ENCODE results near the gene RHOBTB1. TPM values are rescaled to one million over a fixed set of nuclear protein-coding genes. Genes with fewer than 3 reads are reported as not detected.

The RHOBTB1 gene
- total and polyA plus RNA-seq, 2 experiments from 2014 or later: 4.6 to 13.2 TPM

DNA sequence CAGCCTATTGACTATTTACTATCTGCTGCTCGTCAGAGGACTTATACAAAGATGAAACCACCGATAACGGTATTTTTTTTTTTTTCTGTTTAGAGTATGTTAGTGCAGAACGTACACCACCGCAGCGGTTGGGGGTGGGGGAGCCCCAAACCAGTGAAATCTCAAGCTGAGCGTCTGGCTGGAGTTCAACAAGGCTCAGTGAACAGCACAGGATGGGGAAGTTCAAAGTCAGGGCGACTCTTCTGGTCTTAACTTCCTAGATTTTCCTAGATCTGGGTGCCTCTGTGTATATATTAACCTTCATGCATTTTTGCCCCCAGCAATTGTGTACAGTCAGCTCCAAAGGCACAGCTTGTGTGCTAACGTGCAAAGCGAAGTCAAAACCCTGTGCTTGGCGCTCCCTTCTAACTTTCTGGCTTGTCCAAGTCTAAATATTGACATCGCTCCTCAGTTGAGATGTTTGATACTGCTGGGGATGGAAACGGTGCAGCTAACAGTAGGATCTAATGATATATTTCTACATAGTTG is 1.1 kb downstream of the RHOBTB1 start (continued):
- TF ChIP-seq, protein P1, sequence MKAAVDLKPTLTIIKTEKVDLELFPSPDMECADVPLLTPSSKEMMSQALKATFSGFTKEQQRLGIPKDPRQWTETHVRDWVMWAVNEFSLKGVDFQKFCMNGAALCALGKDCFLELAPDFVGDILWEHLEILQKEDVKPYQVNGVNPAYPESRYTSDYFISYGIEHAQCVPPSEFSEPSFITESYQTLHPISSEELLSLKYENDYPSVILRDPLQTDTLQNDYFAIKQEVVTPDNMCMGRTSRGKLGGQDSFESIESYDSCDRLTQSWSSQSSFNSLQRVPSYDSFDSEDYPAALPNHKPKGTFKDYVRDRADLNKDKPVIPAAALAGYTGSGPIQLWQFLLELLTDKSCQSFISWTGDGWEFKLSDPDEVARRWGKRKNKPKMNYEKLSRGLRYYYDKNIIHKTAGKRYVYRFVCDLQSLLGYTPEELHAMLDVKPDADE (IDR thresholded peaks at IDR 0.05): no peak
- TF ChIP-seq EZH2 (IDR thresholded peaks at IDR 0.05; ENCODE audit: low read depth, unreplicated experiment) (no peak), CREB1 (CRISPR knock-in tag; IDR thresholded peaks at IDR 0.05; ENCODE audit: low read depth) (no peak)
- TF ChIP-seq, protein P2, sequence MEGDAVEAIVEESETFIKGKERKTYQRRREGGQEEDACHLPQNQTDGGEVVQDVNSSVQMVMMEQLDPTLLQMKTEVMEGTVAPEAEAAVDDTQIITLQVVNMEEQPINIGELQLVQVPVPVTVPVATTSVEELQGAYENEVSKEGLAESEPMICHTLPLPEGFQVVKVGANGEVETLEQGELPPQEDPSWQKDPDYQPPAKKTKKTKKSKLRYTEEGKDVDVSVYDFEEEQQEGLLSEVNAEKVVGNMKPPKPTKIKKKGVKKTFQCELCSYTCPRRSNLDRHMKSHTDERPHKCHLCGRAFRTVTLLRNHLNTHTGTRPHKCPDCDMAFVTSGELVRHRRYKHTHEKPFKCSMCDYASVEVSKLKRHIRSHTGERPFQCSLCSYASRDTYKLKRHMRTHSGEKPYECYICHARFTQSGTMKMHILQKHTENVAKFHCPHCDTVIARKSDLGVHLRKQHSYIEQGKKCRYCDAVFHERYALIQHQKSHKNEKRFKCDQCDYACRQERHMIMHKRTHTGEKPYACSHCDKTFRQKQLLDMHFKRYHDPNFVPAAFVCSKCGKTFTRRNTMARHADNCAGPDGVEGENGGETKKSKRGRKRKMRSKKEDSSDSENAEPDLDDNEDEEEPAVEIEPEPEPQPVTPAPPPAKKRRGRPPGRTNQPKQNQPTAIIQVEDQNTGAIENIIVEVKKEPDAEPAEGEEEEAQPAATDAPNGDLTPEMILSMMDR (conservative IDR thresholded peaks at IDR 0.05; ENCODE audit: low read depth in 2 of 2): no peak
- TF ChIP-seq, protein P3, sequence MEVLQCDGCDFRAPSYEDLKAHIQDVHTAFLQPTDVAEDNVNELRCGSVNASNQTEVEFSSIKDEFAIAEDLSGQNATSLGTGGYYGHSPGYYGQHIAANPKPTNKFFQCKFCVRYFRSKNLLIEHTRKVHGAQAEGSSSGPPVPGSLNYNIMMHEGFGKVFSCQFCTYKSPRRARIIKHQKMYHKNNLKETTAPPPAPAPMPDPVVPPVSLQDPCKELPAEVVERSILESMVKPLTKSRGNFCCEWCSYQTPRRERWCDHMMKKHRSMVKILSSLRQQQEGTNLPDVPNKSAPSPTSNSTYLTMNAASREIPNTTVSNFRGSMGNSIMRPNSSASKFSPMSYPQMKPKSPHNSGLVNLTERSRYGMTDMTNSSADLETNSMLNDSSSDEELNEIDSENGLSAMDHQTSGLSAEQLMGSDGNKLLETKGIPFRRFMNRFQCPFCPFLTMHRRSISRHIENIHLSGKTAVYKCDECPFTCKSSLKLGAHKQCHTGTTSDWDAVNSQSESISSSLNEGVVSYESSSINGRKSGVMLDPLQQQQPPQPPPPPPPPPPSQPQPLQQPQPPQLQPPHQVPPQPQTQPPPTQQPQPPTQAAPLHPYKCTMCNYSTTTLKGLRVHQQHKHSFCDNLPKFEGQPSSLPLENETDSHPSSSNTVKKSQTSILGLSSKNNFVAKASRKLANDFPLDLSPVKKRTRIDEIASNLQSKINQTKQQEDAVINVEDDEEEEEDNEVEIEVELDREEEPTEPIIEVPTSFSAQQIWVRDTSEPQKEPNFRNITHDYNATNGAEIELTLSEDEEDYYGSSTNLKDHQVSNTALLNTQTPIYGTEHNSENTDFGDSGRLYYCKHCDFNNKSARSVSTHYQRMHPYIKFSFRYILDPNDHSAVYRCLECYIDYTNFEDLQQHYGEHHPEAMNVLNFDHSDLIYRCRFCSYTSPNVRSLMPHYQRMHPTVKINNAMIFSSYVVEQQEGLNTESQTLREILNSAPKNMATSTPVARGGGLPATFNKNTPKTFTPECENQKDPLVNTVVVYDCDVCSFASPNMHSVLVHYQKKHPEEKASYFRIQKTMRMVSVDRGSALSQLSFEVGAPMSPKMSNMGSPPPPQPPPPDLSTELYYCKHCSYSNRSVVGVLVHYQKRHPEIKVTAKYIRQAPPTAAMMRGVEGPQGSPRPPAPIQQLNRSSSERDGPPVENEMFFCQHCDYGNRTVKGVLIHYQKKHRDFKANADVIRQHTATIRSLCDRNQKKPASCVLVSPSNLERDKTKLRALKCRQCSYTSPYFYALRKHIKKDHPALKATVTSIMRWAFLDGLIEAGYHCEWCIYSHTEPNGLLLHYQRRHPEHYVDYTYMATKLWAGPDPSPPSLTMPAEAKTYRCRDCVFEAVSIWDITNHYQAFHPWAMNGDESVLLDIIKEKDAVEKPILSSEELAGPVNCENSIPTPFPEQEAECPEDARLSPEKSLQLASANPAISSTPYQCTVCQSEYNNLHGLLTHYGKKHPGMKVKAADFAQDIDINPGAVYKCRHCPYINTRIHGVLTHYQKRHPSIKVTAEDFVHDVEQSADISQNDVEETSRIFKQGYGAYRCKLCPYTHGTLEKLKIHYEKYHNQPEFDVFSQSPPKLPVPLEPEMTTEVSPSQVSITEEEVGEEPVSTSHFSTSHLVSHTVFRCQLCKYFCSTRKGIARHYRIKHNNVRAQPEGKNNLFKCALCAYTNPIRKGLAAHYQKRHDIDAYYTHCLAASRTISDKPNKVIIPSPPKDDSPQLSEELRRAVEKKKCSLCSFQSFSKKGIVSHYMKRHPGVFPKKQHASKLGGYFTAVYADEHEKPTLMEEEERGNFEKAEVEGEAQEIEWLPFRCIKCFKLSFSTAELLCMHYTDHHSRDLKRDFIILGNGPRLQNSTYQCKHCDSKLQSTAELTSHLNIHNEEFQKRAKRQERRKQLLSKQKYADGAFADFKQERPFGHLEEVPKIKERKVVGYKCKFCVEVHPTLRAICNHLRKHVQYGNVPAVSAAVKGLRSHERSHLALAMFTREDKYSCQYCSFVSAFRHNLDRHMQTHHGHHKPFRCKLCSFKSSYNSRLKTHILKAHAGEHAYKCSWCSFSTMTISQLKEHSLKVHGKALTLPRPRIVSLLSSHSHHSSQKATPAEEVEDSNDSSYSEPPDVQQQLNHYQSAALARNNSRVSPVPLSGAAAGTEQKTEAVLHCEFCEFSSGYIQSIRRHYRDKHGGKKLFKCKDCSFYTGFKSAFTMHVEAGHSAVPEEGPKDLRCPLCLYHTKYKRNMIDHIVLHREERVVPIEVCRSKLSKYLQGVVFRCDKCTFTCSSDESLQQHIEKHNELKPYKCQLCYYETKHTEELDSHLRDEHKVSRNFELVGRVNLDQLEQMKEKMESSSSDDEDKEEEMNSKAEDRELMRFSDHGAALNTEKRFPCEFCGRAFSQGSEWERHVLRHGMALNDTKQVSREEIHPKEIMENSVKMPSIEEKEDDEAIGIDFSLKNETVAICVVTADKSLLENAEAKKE (CRISPR knock-in tag; IDR thresholded peaks at IDR 0.05): no peak

Data from GM23338 (cell line).